PFSK-1 (cell line): Measurements from ENCODE around the gene KLK10.

Source experiments
- FOXP2 ChIP-seq: optimal IDR thresholded peaks from 2 replicates; pipeline ENCODE3; 2011; ENCODE audit warnings: borderline replicate concordance, control low read depth, inconsistent platforms; ENCODE audit not compliant: insufficient read depth; ENCODE audit errors: extremely low read length, extremely low read depth
- POLR2AphosphoS5 ChIP-seq: IDR thresholded peaks from 2 replicates; pipeline ENCODE4 v1.6.1; 2012; ENCODE audit warnings: low read depth, mild to moderate bottlenecking, control low read depth, low read length, moderate library complexity
- REST ChIP-seq, 2 experiments: IDR thresholded peaks; 2 replicates each; pipeline versions ENCODE4 v1.6.1 to v1.8.0; 2011 to 2012; ENCODE audit warnings: low read depth in 2 of 2, low read length in 2 of 2, control low read depth in 1 of 2, inconsistent platforms in 1 of 2, mild to moderate bottlenecking in 1 of 2, moderate library complexity in 1 of 2; ENCODE audit not compliant: insufficient read depth in 1 of 2
- SIN3A ChIP-seq: IDR thresholded peaks from 2 replicates; pipeline ENCODE4 v1.6.1; 2012; ENCODE audit warnings: mild to moderate bottlenecking, low read length, moderate library complexity, borderline replicate concordance; ENCODE audit not compliant: insufficient read depth
- TAF1 ChIP-seq: IDR thresholded peaks from 2 replicates; pipeline ENCODE4 v1.6.1; 2012; ENCODE audit warnings: low read length, control low read depth, borderline replicate concordance; ENCODE audit not compliant: insufficient read depth

DNA sequence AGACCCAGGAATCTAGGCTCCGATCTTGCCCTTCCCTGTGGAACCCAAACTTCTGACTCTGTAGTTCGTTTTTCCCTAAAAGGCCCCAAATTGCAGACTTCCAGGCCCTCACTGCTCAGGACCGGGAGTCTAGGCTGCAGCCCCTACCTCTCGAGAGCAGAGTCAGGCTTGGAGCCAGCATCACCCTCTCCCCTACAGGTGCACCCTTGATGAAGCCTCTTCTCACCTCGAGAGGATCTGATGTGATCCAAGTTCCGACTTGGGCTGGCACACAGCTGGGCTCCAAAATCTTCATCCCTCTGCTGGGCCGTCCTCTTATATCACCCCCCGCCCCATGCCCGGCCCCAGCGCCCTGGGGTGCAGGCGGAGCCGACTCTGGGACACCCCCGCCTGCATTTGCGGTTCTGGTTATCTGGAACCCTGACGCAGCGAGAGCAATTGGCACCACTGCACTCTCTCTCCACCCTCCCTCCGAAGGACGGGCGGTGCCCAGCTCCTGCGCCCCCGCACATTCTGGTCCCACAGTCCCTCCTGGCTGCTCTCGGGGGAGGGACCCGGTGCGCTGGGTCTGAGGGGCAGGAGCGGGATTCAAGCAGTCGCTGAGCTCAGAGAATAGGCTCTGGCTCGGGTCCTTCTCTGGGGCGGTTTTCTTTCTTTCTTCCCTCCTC lies 35.8 kb downstream of the KLK10 start, which contains the start of gene KLK7:
- no peak for TF ChIP-seq POLR2AphosphoS5
- no peak for TF ChIP-seq FOXP2
- TF ChIP-seq SIN3A: no peak
- no peak for TF ChIP-seq REST (IDR thresholded peaks at IDR 0.05; ENCODE audit: insufficient read depth in 1 of 2, low read depth in 2 of 2, low read length in 2 of 2)
- TF ChIP-seq TAF1: no peak
